GM11168 (cell line): Measurements from ENCODE around the gene SOX9.

Experiments
- in situ Hi-C: fragments of 300-500 bp; cut with MboI; formaldehyde crosslinking; loops from one replicate; pipeline ENCODE4 v1.12.0; 2022; ENCODE audit warnings: low sequenced_read_pairs; ENCODE audit not compliant: unreplicated experiment

SOX9 gene

GRCh38 chr17:72123530-72124437, 3.0 kb downstream of the SOX9 start:
- in situ Hi-C loops: loop anchor here (25.0 kb wide), 1 partner anchor 636 kb away; no protein-coding TSS in a partner anchor

- in situ Hi-C loops: loop anchor here (25.0 kb wide), 1 partner anchor 637 kb away; no protein-coding TSS in a partner anchor
Observed at GRCh38 chr17:72124438-72124775, 3.6 kb downstream of the SOX9 start.

DNA sequence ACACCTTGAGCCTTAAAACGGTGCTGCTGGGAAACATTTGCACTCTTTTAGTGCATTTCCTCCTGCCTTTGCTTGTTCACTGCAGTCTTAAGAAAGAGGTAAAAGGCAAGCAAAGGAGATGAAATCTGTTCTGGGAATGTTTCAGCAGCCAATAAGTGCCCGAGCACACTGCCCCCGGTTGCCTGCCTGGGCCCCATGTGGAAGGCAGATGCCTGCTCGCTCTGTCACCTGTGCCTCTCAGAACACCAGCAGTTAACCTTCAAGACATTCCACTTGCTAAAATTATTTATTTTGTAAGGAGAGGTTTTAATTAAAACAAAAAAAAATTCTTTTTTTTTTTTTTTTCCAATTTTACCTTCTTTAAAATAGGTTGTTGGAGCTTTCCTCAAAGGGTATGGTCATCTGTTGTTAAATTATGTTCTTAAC, 4.4 kb downstream of the SOX9 start:
- in situ Hi-C loops: loop anchor here (25.0 kb wide), 1 partner anchor 412 kb away; no protein-coding TSS in a partner anchor

DNA sequence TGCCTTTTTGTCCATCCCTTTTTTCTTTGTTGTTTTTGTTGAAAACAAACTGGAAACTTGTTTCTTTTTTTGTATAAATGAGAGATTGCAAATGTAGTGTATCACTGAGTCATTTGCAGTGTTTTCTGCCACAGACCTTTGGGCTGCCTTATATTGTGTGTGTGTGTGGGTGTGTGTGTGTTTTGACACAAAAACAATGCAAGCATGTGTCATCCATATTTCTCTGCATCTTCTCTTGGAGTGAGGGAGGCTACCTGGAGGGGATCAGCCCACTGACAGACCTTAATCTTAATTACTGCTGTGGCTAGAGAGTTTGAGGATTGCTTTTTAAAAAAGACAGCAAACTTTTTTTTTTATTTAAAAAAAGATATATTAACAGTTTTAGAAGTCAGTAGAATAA, 4.9 kb downstream of the SOX9 start:
- in situ Hi-C loops: loop anchor here (25.0 kb wide), 1 partner anchor 412 kb away; no protein-coding TSS in a partner anchor

DNA sequence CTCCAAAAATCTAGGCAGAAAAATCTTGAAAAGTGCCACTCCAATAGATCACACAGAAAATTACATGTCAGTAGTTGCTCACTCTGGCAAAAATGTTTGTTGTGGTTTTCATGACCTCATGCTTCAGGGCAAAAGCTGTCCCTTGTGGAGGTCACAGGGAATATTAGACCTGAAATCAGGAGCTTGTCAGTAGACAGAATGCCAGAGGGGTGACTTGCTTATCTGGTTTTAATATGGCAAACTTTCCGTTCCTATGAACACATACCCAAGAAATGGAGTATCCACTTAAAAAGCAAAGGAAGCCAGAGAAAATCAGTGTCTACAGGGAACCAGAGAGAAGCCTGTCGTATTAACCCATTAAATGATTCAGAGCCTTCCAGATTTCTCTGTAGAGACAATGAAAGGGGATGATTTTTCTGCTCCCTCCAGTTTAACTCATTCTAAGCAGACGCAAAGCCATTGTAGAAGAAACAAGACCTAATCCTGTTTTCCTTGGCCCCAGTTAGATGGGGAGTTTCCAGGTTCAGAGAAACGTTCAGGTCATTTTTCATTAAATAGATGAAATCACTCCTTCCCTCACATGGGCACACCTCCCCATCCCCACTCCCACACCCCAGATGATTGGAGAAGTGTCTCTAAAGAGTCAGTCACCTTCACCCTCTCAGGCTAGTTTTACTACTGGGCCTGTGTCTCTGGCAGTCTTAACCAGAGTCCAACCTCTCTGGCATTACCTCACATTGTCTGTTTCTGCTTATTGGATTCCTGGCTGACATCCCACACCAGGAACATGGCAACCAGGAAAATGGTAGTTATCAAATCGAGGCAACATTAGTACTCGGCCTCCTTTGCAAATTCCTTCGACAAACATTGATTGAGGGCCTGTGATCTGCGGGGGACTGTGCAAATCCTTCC, 6.0 kb downstream of the SOX9 start:
- in situ Hi-C loops: loop anchor here (25.0 kb wide), 1 partner anchor 410 kb away; no protein-coding TSS in a partner anchor

- in situ Hi-C loops: loop anchor here (25.0 kb wide), 1 partner anchor 409 kb away; no protein-coding TSS in a partner anchor
Observed at GRCh38 chr17:72128039-72128438, 7.2 kb downstream of the SOX9 start.

DNA sequence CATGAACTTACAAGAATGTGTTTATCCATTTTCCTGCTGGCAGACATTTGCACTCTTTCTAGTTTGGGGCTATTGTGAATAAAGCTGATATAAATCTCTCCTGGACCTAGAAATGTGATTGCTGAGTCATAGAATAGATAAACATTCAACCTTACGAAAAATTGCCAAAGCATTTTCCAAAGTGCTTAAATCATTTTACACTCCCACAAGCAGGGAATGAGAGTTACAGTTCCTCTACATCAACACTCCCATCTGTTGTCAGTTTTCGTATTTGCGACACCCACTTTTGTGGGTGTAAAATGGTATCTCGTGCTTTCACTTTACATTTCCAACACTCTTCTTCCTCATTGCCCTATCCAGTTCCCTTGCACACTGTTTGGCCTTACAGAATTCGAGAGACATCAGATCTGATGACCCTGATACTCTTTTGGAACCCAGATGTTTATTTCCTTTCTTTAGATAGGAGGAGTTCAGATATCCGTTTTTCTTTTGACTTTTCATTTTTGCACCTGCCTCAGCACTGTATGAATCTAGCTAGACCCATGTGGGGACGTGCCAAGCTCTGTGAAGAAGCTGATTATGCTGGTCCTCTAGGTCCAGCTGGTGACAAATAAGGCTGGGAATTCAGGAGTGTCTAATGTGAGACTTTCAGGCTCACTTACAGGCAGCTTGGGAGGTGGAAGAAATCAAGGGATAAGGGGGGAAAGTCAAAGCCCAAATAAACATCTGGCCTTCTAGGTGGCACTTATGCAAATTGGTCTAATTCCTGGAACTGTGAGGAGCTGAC, 14.0 kb downstream of the SOX9 start:
- in situ Hi-C loops: loop anchor here (25.0 kb wide), 1 partner anchor 402 kb away; no protein-coding TSS in a partner anchor

DNA sequence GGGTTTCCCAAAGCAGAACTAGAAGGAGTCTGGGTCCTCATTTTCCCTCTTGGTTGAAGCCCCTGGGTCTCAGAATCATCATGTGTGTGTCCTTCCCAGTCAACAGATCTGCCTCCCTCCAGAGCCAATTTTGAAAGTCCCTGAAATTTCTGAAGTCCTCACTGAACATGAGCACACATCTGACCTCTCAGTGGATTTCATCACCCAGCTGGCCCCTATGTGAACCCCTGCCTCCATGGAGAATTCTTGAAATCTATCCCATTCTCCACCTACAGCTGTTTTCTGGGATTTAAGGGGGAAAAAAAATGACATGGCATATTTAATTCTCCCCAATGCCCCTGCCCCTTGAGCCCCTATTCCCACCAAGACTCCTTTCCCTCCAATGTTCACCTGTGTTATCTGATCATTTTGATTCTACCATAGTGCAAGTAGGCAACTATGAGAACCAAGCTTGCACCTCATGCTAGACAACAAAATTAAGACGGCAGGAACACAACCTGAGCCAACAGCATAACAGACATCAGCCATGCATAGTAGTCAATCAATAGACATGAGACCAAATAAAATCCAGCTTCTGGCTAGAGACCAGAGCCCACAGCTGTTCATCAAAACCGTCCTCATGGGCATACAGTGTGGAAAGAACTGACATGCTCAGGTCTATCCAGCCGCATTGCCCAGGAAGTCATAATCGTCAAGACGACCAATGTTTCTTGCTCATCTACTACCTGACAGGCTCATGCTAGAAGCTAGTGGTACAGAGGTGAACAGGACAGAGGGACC, 14.9 kb downstream of the SOX9 start:
- in situ Hi-C loops: loop anchor here (25.0 kb wide), 1 partner anchor 402 kb away; no protein-coding TSS in a partner anchor

DNA sequence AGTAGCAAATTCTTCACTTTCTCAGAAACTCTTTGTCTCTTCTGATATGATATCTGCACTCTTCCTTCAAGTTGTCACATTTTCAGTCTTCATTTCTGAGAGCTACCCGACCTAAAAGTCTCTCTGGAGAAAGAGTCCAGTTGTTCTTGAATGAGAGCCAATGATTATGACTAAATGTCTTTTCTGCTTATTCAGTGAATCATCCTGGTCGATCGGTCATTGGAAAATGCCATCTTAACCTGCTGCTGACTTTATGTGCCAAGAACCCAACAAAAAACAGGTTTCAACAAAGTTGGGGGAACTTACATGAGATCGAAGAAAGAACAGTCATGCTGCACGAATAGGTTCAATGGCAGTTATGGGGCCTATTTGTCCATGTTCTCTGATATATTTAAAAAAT, 15.9 kb downstream of the SOX9 start:
- in situ Hi-C loops: loop anchor here (25.0 kb wide), 1 partner anchor 401 kb away; no protein-coding TSS in a partner anchor

DNA sequence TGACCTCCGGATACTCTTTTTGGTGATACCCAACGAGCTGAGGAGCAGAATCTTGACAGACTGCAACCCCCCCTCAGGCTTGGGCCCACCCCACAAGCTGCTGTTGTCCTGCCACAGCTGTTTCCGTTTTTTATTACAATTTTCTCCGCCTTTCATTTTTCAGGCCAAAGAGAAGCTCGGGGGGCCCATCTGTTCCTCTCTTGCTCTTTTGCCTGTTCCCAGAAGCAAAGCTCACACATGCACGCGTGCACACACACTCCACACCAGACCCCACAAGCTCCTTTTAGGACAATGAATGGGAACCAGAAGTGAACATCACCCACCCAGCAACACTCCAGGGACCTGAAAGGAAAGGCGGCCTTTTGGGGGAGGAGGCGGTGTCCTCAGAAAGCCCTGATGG, 16.3 kb downstream of the SOX9 start:
- in situ Hi-C loops: loop anchor here (25.0 kb wide), 1 partner anchor 400 kb away; no protein-coding TSS in a partner anchor

DNA sequence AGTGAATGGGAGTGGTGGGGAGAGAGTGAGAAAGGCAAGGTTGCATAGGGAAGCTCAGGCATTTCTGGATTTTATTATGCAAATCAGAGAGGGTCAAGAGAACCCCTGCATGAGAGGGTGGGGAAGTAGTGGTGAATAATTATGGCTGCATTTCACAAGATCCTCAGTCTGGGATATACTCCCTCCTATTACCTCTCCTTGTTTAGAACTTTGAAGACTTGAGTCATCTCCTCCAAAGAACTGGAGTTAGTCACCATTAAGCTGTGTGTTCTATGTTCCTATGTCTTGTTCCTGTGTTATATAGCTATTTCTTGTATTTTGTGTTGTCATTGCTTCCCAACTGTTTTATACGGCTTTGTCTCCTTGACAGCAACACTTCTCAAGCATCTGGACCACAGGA, 18.4 kb downstream of the SOX9 start:
- in situ Hi-C loops: loop anchor here (25.0 kb wide), 1 partner anchor 398 kb away; no protein-coding TSS in a partner anchor

DNA sequence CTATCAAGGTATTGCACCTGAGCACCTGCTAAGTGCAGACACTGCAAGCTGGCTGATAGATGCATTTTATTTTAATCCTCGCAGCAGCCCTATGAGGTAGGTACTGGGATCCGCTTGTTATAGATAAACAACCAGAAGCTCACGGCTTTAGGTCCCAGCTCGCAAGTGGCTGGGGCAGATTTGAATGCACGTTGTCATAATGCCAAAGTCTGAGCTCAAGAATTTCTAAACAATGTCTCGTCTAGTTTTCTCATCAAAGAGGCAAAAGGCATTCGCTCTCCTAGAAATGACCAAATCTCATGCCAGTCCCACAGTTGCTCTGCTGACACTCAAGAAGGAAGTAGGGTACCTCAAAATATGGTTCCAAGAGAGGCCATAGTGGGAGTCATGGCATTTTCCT, 20.5 kb downstream of the SOX9 start:
- in situ Hi-C loops: loop anchor here (25.0 kb wide), 1 partner anchor 396 kb away; no protein-coding TSS in a partner anchor

DNA sequence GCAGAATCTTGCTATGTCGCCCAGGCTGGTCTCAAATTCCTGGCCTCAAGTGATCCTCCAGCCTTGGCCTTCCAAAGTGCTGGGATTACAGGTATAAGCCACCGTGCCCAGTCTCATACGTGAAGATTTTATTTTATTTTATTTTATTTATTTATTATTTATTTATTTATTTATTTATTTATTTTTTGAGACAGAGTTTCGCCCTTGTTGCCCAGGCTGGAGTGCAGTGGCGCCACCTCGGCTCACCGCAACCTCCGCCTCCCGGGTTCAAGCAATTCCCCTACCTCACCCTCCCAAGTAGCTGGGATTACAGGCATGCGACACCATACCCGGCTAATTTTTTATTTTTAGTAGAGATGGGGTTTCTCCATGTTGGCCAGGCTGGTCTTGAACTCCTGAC, 21.3 kb downstream of the SOX9 start:
- in situ Hi-C loops: loop anchor here (25.0 kb wide), 1 partner anchor 395 kb away; no protein-coding TSS in a partner anchor

- in situ Hi-C loops: loop anchor here (25.0 kb wide), 1 partner anchor 395 kb away; no protein-coding TSS in a partner anchor
Observed at GRCh38 chr17:72142614-72143013, 21.8 kb downstream of the SOX9 start.

DNA sequence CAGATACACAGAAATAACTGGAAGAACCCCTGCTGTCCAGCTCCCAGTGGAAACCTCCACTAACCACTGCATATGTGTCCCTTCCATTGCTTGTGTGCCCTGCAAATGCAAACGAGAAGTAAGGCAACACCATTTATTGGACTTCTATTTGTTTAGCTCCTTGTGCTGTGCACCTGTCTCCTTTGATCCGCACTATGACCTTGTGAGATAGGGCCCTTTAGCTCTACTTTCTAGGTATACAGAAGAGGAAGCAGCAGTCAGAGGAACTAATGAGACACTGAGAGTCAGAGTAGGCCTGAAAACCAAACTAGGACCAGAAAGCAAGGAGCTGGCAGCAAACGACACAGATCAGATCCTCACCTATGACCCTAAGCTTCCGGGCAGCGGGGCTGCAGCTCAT, 22.4 kb downstream of the SOX9 start:
- in situ Hi-C loops: loop anchor here (25.0 kb wide), 1 partner anchor 394 kb away; no protein-coding TSS in a partner anchor

DNA sequence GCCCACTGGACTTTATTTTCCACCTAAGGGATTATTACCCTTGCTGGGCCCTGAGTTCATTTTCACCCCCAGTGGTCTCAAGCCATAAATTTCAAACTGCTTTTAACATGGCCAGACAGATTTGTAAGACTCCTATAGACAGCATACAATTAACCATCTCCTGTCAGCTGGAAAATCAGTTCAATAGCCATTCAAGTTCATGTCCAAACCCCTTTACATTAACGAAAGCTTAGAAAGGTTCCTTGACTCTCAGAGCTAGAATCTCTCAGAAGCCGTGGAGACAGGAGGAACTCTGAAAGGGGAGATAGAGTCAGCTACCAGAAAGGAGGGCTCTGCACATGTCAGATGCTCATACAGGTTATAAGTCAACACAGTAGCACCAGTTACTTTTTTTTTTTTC, 23.3 kb downstream of the SOX9 start:
- in situ Hi-C loops: loop anchor here (25.0 kb wide), 1 partner anchor 393 kb away; no protein-coding TSS in a partner anchor

- in situ Hi-C loops: loop anchor here (25.0 kb wide), 1 partner anchor 392 kb away; no protein-coding TSS in a partner anchor
Observed at GRCh38 chr17:72145562-72145961, 24.7 kb downstream of the SOX9 start.

- in situ Hi-C loops: loop anchor here (25.0 kb wide), 1 partner anchor 391 kb away; no protein-coding TSS in a partner anchor
Observed at GRCh38 chr17:72145962-72146361, 25.1 kb downstream of the SOX9 start.
